Uterus (tissue), 4 donors: ENCODE measurements around the gene LRRC49. TPM values are rescaled to one million over a fixed set of nuclear protein-coding genes. Genes with fewer than 3 reads are reported as not detected.

Experiments used
- DNase-seq, 2 donors: peaks; one replicate each; pipeline ENCODE4 v3.0.0-alpha.2; 2019 to 2020
- H3K27ac ChIP-seq, 2 donors: fragments of 200-600 bp; sonication (generic); 1 replicate in 1 of 2; 2 replicates in 1 of 2; pipeline ENCODE4 v1.5.1; 2016 to 2018
- H3K27me3 ChIP-seq, 2 donors: fragments of 200-600 bp; sonication (generic); one replicate each; pipeline ENCODE4 v1.5.1; 2018 to 2019; ENCODE audit warnings: control low read depth in 1 of 2
- H3K36me3 ChIP-seq, 2 donors: fragments of 200-600 bp; sonication (generic); one replicate each; pipeline ENCODE4 v1.5.1; 2019; ENCODE audit warnings: control low read depth in 1 of 2
- H3K4me1 ChIP-seq, 2 donors: fragments of 200-600 bp; sonication (generic); one replicate each; pipeline ENCODE4 v1.5.1; 2018 to 2019; ENCODE audit warnings: control low read depth in 1 of 2
- H3K4me3 ChIP-seq, 2 donors: fragments of 200-600 bp; sonication (generic); 1 replicate in 1 of 2; 2 replicates in 1 of 2; pipeline ENCODE4 v1.5.1; 2018 to 2019; ENCODE audit warnings: mild to moderate bottlenecking in 1 of 2
- H3K9me3 ChIP-seq, 2 donors: fragments of 200-600 bp; sonication (generic); one replicate each; pipeline ENCODE4 v1.5.1; 2019; ENCODE audit warnings: control low read depth in 1 of 2
- CTCF ChIP-seq, 4 experiments: fragments of 200-600 bp in 2 of 4; fragments of 450-650 bp in 2 of 4; sonication (generic) in 2 of 4; IDR thresholded peaks; one replicate each; pipeline ENCODE4 v1.5.1; 2016 to 2019; ENCODE audit warnings: antibody characterized with exemption in 4 of 4, mild to moderate bottlenecking in 2 of 4, moderate library complexity in 1 of 4
- POLR2A ChIP-seq, 2 donors: fragments of 450-650 bp; IDR thresholded peaks; one replicate each; pipeline ENCODE4 v1.6.1; 2016; ENCODE audit warnings: antibody characterized with exemption in 2 of 2, mild to moderate bottlenecking in 1 of 2, moderate library complexity in 1 of 2
- intact Hi-C: fragments of 100-400 bp; cut with DNase I; formaldehyde crosslinking; loops from one replicate; pipeline ENCODE4 v1.15.1; 2023; ENCODE audit warnings: low total_unique reads
- total RNA-seq, 4 donors: library from RNA; depleted of rRNA in 3 of 4; stranded (reverse); fragments of >200 nt in 3 of 4; gene quantifications; one replicate each; pipeline versions ENCODE4 v1.1.0 to v1.2.4, GENCODE V29; 2014 to 2023
- donor health status: DM: yes; HTN: yes; CAD: no.

Gene LRRC49, protein sequence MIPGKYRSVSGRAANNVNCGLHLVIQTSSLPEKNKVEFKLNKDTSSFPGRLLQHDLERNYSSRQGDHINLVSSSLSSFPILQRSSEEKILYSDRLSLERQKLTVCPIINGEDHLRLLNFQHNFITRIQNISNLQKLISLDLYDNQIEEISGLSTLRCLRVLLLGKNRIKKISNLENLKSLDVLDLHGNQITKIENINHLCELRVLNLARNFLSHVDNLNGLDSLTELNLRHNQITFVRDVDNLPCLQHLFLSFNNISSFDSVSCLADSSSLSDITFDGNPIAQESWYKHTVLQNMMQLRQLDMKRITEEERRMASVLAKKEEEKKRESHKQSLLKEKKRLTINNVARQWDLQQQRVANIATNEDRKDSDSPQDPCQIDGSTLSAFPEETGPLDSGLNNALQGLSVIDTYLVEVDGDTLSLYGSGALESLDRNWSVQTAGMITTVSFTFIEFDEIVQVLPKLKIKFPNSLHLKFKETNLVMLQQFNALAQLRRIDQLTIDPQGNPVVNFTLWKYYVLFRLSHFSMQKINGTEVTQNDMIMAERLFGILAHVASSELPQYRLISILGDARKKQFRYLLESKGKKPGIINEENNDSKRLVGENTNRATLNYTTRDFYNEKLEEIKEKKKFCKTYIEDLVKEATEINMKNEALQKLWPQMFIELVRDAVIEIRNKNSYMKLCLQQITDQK
- 10 to 100 TPM; 13.8 to 48.7 (median 19.7) TPM for total RNA-seq

DNA sequence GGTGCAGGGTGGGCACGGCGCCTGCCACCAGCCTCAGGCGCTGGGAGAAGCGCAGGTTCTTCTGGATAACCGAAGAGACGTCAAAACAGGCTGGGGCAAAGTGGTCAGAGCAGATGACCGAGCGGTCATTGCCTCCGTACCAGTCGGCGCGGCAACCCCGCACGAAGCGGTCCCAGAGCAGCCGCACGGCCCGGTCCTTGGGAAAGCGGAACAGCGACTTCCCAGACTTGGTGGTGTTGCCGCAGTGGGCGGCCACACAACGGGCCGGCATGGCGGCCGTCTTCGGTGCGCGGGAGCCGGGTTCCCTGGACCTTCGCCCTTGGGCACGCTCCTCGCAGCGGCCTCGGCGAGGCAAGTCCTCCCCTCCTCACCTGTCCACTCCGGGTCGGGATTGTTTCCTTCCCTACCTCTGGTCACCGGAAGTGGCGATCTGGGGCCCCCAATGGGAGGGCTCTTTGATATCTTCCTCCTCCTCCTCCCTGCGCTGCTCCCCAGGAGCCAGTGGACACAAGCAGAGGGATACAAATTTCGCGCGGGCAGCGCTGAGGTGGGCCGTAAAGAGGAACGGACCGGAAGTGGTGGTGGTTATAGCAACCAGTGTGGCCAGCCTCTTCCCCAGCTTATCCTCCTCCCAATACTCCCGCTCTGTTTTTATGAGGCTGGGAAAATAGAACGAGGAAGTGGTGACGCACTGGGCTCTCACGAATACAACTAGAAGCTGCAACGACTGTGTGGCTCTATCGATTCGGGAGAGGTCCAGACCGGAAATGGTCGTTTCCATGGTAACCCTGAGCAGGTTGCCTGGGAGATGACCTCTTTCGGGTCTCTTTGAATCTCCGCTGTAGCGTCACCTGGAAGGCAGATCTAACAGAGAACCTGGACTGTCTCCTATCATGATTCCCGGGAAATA lies at the start of gene LRRC49, which contains the start of gene THAP10:
Gene LRRC49 (plus strand): TSS at position 825 of the 910 bp plus-strand sequence. CDS start 69 bp downstream, at position 894.
Gene THAP10 (minus strand): TSS at position 432 of the 910 bp plus-strand sequence. CDS start 161 bp downstream, at position 271.
- TF ChIP-seq POLR2A (IDR thresholded peaks at IDR 0.05) (peak; percentile 26 to 46), CTCF (IDR thresholded peaks at IDR 0.05) (no peak)
- intact Hi-C loops, result no loop called here

DNA sequence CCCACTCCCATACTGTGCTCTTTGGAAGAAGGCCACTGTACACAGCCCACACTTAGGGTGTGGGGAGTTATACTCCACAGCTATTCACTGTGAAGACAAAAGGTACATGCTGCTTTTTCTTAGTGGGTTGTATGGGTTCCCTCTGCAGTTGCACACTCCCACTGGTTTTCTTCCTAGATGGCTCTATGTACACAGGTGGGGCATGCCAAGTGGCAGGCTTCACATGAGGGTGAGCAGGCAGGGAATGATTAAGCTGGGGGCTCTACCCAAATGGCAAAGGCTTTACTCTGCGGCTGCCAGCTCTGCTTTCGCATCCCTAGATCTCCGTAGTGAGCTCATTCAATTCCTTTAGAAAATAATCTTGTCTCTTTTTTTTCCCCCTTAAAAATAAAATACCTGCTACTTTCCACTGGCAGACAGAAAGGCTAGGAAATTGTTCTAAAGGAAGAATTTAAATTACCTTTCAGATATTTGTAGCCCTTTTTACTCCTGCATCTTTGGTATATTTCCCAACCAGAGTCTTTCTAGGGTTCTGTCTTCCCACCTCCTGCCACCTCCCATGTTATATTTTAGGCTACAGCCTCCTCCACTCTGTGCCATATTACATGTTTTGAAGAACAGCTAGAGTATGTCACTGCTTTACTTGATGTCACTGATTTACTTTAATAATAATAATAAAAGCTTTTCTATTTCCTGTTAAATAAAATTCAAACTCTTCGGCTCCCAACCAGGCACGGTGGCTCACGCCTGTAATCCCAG lies 46.8 kb upstream of the LRRC49 start:
- Histone ChIP-seq H3K27ac (no peak overlapping the region), H3K27me3 (no peaks in the 10 kb centered on the region), H3K4me3 (no peak overlapping the region), H3K9me3 (no peaks in the 10 kb centered on the region), H3K36me3 (no peaks in the 10 kb centered on the region), H3K4me1 (no peaks in the 10 kb centered on the region)
- no peak for TF ChIP-seq POLR2A (IDR thresholded peaks at IDR 0.05)
- TF ChIP-seq CTCF (IDR thresholded peaks at IDR 0.05), result no peak
- intact Hi-C loops, result no loop called here
- no peak for DNase-seq

More for the DNA sequence above, at the start of gene LRRC49, which contains the start of gene THAP10:
- H3K9me3 ChIP-seq, result no peaks in the 10 kb centered on the region
- peak within 1 kb of the TSS; percentile 80 to 87 for H3K27ac ChIP-seq
- H3K4me3 ChIP-seq, result peak within 1 kb of the TSS; percentile 52 to 93
- H3K27me3 ChIP-seq, result no peaks in the 10 kb centered on the region
- no peaks in the 10 kb centered on the region for H3K36me3 ChIP-seq
- H3K4me1 ChIP-seq, result no peaks in the 10 kb centered on the region
- DNase-seq, result peak; percentile 89 to 90

GRCh38 chr15:70851889-70852288 lies 40.7 kb upstream of the LRRC49 start:
- Histone ChIP-seq H3K4me1 (no peaks in the 10 kb centered on the region), H3K36me3 (no peaks in the 10 kb centered on the region), H3K27ac (peak overlapping the region in 1 of 2 donors; percentile 97), H3K9me3 (no peaks in the 10 kb centered on the region), H3K27me3 (no peaks in the 10 kb centered on the region), H3K4me3 (no peak overlapping the region)
- no peak for TF ChIP-seq CTCF (IDR thresholded peaks at IDR 0.05)
- TF ChIP-seq POLR2A (IDR thresholded peaks at IDR 0.05), result no peak
- intact Hi-C loops, result no loop called here
- DNase-seq, result no peak

GRCh38 chr15:70852501-70853317 lies 39.9 kb upstream of the LRRC49 start:
- H3K4me1 ChIP-seq, result peaks cover 0 to 5% of the 10 kb centered on the region in 2 donors
- H3K4me3 ChIP-seq, result peak overlapping the region; percentile 34 to 62
- no peaks in the 10 kb centered on the region for H3K27me3 ChIP-seq
- H3K9me3 ChIP-seq, result no peaks in the 10 kb centered on the region
- DNase-seq, result no peak
- TF ChIP-seq CTCF (IDR thresholded peaks at IDR 0.05) (no peak), POLR2A (IDR thresholded peaks at IDR 0.05) (no peak)
- H3K27ac ChIP-seq, result peak overlapping the region; percentile 87 to 97
- no peaks in the 10 kb centered on the region for H3K36me3 ChIP-seq
- intact Hi-C loops, result no loop called here
